HG03064 (cell line): Measurements from ENCODE around the gene LEMD1.

ENCODE experiments used
- ATAC-seq: cut with Tn5 transposase; IDR thresholded peaks from one replicate; pipeline ENCODE4 v1.9.1; 2021; ENCODE audit warnings: low read depth; ENCODE audit not compliant: unreplicated experiment

Gene LEMD1

GRCh38 chr1:205358579-205358978 lies 63.3 kb downstream of the LEMD1 start:
- ATAC-seq = no peak

DNA sequence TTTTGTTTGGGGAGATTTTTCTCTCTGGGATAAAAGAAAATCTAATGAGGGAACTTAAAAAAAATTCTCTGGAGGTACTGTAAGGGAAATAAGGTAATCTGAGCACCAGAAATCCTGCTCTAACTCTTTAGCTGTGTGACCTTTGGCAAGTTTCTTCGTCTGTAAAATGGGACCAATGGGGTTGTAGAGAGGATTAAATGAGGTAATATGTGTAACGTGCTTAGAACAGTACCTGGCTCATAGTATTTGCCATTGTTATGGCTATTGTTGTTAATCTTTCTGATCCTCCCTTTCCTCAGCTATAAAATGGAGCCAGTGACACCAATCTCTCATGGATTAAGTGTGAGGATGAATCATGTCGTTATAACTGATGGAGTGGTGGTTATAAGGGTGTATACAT lies 64.3 kb downstream of the LEMD1 start:
- ATAC-seq = no peak

GRCh38 chr1:205356440-205357139 lies 65.3 kb downstream of the LEMD1 start, which contains the start of gene KLHDC8A:
TSS of gene KLHDC8A (minus strand) at chr1:205356922. CDS start at chr1:205343604, 13,318 bp downstream.
- ATAC-seq = no peak

- no peak for ATAC-seq
Observed at GRCh38 chr1:205355075-205355453, 66.8 kb downstream of the LEMD1 start.

- no peak for ATAC-seq
Observed at GRCh38 chr1:205354259-205355074, 67.4 kb downstream of the LEMD1 start.

DNA sequence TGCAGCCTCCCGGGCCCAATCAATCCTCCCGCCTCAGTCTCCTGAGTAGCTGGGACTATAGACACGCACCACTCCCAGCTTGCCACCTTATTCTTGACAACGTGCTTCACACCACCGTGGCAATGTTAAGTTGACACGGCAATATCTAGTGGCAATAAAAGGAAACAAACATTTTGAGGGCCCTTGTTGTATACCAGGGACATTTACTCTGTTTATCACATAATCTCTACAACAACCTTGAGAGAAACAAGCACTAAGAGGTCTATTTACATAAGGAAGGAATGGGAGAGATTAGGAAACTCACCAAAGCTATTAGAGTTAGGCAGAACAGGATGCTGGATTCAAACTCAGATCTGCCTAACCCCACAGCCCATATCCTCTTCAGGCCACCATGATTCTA lies 68.2 kb downstream of the LEMD1 start:
- no peak for ATAC-seq

GRCh38 chr1:205353191-205353590 lies 68.7 kb downstream of the LEMD1 start:
- ATAC-seq = no peak

- ATAC-seq = no peak
Observed at GRCh38 chr1:205351984-205352713, 69.7 kb downstream of the LEMD1 start.

- no peak for ATAC-seq
Observed at GRCh38 chr1:205350691-205351141, 71.1 kb downstream of the LEMD1 start.

GRCh38 chr1:205350124-205350523 lies 71.7 kb downstream of the LEMD1 start:
- no peak for ATAC-seq

DNA sequence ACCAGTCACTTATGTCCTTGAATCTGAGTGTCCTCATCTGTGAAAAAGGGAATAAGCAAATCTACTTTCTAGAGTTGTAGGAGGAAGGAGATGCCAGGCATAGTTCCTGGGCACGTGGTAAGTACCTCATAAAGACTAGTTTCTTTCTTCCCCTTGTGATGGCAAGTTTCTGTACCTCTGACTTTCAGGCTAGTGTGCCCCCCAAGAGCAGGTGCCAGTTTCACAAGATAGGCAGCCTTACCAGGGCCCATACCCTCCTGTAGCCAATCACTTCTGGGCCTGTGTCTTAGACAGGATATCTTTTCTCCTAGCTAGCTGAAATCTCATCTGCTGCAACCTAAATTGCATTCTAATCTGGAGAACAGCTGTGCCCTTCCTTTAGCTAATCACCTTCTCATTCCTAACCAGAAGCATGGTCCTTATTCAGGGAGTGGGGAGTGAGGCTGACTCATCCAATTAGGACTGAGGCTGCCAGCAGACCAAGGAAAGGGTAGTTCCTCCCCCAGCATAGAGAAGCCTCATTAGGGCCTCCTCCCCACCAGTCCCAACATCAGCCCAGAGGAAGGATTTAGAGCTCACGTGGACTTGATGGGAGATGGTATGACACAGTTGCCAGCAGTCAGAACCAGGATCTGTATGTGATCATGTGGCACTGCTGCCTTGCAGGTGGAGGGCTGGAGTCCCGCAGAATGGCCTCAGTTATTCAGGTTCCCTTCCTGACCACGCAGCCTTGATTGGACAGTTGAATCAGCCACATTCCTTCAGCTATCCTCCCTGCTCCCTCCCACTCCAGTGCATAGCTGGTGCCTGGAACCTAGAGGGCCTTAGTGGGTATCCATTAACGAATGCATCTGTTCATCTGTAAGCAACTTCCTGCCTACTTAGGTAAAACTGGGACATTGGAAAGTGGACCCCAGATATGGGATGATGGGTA lies 73.0 kb downstream of the LEMD1 start:
- ATAC-seq = no peak

DNA sequence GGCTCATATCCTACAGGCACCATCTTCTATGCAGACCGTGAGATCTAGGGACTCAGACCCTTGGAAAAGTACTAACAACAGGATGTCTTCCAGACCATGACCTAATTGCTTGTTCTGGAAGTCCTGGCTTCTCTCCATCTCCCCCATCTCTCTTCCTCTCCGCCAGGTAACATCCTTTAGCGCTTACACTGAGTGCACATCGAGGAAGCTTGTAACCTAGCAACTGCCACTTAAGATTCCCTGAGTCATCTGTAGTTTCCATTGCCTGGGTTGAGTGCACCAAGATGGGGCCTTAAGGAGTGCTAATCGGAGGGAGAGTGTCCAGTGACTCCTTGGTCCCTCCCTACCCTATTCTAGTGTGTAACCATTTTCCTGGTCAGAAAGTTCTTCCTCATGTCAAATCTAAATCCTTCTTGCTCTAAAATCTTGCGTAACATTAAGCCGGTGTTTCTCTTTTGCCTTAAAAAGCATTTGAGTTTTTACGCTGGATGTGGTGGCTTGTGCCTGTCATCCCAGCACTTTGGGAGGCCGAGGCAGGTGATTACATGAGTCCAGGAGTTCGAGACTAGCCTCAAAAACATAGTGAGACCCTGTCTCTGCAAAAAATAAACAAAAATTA lies 74.8 kb downstream of the LEMD1 start:
- no peak for ATAC-seq

DNA sequence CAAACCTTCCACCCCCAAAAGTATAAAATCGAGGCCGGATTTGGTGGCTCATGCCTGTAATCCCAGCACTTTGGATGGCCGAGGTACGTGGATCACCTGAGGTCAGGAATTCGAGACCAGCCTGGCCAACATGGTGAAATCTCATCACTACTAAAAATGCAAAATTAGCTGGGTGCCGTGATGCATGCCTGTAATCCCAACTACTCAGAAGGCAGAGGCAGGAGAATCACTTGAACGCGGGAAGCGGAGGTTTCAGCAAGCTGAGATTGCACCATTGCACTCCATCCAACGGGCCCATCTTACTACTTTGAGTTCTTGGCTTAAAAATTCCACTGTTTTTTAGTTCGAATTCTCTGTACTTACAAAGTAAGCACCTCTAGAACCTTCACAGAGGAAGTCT lies 76.1 kb downstream of the LEMD1 start:
- no peak for ATAC-seq

DNA sequence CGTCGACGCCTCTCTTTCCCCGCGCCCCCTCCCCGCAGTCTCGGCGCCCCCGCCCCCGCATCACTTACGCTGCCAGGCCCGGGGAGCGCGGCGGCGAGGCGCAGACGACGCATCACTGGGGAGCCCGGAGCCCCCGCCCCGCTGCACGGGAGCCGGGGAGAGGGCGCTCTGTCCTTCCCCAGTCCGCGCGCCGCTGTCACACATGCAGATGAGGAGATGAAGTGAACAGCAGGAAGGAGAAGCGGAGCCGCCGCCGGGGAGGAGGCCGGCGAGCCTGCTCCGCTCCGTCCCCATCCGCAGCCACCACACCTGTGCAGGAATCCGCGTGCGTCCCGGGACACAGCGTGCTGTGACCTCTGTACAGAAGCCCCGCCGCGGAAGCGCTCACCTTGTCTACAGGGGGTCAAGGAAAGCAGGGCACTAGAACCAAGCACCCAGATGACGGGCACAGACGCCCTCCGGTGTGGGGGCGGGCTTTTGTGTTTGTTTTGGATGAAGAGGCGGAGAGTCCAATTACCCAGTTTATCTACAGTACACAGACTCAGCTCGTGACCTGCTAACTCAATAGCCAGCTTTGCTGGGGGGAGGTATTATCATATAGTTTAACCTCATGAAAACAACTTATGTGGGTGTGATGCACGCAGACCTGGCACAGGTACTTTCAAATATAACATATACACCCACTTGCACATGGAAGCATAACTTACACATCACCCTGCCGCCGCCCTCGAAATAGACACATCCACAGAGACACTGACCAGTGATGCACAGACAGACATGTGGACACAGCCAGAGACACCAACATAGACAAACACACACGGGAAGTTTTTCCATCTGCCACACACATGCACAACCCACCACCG lies 77.6 kb downstream of the LEMD1 start:
- ATAC-seq = no peak

DNA sequence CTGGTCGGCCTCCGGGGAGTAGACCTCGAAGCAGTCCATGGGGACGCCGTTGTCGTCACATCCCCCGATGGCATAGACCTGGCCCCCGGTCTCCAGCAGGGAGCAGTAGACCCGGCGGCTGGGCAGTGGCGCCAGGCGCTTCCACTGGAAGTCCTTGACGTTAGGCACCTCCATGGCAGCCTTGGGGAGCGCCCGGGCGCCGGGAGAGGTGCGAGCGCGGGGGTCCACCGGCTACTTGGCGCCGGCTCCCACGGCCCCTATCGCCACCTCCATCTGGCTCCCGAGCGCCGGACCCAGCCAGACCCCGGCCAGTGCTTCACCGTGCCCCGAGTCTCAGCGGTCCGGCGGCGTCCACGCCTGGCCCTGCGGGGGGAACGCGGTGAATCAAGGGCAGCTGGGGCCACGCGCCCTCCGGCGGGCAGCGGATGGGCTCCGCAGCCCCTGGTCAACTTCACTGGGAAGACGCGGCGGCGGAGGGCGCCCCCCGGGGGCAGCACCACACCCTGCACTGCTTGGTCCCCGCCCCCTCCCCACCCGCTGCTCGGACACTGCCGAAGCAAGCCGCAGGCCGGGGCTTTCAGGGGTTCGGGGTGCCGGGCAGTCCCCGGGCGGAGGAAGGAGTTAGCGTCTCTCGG lies 78.3 kb downstream of the LEMD1 start:
- ATAC-seq = no peak

GRCh38 chr1:205342986-205343385 lies 78.9 kb downstream of the LEMD1 start:
- no peak for ATAC-seq

DNA sequence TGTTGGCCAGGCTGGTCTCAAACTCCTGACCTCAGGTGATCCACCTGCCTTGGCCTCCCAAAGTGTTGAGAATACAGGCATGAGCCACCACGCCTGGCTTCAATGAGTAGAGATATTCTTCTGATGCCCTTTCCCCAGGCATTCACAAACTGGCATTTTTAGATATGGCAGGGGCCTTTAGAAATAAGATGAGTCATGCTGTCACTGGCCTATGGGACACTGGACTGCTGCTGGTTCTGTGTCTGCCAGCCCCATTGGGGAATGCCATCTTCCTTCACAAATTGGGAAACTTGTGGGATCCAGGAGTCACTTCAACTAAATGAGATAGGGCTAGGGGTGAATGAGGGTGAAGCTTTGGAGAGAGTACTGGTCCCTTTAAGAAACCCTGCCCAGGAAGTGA lies 81.2 kb downstream of the LEMD1 start:
- no peak for ATAC-seq

DNA sequence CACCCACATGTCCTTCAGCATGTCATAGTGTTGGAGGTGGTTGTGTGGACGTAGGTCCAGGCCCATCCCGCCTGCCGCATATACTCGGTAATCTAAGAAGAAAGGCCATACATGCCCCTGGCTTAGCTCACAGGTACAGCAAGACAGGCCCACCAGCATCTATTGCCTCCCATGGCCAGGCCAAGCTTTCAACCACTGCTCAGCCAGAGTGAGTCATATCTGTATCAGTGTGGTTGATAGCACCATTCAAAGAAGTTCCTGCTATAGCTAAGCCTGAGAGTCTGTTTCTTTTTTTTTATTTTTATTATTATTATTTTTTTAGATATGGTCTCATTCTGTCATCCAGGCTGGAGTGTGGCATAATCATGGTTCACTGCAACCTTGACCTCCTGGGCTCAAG lies 82.1 kb downstream of the LEMD1 start:
- no peak for ATAC-seq
